ENCODE data around the gene OR5P2.

Gene OR5P2

DNA sequence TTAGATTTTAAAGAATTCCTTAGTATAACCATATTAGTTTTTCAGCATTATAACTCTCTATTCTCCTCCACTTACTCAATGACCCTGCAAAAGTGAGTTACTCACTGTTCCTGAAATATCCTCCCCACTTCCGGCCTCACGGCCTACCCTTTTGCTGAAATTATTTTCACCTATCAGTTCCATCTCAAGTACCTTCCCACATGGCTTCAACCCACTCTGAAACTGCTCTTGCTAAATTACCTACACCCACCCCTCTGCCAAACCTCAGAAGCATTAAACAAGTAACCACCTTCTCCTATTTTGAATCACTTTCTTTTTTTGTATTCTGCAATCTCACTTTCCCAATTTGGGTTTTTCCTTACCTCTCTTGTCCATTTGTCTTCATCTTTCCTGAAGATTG lies 37.7 kb downstream of the OR5P2 start:
- TF ChIP-seq, protein P1, sequence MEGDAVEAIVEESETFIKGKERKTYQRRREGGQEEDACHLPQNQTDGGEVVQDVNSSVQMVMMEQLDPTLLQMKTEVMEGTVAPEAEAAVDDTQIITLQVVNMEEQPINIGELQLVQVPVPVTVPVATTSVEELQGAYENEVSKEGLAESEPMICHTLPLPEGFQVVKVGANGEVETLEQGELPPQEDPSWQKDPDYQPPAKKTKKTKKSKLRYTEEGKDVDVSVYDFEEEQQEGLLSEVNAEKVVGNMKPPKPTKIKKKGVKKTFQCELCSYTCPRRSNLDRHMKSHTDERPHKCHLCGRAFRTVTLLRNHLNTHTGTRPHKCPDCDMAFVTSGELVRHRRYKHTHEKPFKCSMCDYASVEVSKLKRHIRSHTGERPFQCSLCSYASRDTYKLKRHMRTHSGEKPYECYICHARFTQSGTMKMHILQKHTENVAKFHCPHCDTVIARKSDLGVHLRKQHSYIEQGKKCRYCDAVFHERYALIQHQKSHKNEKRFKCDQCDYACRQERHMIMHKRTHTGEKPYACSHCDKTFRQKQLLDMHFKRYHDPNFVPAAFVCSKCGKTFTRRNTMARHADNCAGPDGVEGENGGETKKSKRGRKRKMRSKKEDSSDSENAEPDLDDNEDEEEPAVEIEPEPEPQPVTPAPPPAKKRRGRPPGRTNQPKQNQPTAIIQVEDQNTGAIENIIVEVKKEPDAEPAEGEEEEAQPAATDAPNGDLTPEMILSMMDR (IDR thresholded peaks at IDR 0.05; ENCODE audit: control insufficient read depth, insufficient read depth, low read depth, low read length, missing control alignments): no peak
- no peak for DNase-seq (ENCODE audit: low read depth)

DNA sequence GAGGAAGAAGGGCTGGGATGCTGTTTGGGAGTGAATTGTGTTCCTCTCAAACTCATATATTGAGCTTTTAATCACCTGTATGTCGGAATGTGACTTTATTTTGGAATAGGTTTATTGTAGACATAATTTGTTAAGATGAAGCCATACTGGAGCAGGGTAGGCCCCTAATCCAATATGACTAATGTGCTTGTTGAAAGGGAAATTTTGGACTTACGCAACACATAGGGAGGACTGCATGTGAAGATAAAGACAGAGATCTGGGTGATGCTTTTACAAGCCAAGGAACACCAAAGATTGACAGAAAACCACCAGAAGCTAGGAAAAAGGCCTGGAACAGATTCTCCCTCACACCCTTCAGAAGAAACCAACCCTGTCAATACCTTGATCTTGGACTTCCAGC lies 47.3 kb downstream of the OR5P2 start:
- TF ChIP-seq, protein P1 (IDR thresholded peaks at IDR 0.05; ENCODE audit: control insufficient read depth, insufficient read depth, low read depth, low read length, missing control alignments): no peak
- no peak for DNase-seq (ENCODE audit: low read depth)
- no peak overlapping the region for H3K4me3 ChIP-seq (ENCODE audit: control insufficient read depth, low read depth, low read length)

More for the DNA sequence above, 37.7 kb downstream of the OR5P2 start:
- no peak overlapping the region for H3K4me3 ChIP-seq (ENCODE audit: control insufficient read depth, low read depth, low read length)
